HG02571 (cell line): ENCODE measurements around the gene SUV39H1.
A peak's percentile ranks its signal among the peaks of the same experiment; 100 is the strongest.
"Not testable (repeated sequence)": the region's sequence is repeated elsewhere in the genome, so short reads cannot be mapped to it uniquely, and the experiment has no call there.

Experiments
- ATAC-seq: cut with Tn5 transposase; IDR thresholded peaks from one replicate; pipeline ENCODE4 v1.9.1; 2021; ENCODE audit warnings: mild to moderate bottlenecking, moderate library complexity; ENCODE audit not compliant: unreplicated experiment

SUV39H1 gene

GRCh38 chrX:48696301-48696908, at the start of gene SUV39H1:
SUV39H1 (plus strand) TSS chrX:48696734; CDS start chrX:48696785, 51 bp downstream.
- peak; percentile 86 for ATAC-seq

DNA sequence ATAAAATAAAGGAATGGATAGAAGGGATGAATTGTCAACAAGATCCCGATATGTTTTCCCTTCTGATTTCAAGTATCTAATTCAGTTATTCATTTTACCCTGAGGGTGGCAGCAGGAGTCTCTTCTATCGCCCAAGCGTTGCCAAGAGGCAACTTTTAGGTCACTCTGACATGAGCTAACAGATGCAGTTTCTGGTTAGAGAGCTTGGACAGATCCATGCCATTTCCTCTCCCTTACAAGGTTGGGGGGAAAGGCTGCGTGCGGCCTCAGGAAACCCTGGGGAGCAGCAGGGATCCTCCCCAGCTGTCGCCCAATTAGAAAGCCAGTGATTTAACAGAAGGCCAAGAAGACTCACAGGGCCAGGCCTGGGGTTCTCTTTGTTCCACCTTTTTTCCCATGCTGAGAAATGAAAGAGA, 48.2 kb upstream of the SUV39H1 start:
- ATAC-seq, result no peak

DNA sequence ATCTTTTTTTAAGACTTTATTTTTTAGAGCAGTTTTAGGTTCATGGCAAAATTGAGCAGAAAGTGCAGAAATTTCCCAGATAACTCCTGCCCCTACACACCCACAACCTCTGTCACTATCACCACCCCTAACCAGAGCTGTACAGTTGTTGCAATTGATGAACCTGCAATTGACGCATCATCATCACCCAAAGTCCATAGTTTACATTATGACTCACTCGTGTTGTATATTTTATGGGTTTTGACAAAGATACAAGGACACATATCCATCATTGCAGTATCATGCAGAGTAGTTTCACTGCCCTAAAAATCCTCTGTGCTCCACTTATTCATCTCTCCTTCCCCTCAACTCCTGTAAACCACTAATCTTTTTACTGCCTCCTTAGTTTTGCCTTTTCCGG, 47.4 kb upstream of the SUV39H1 start:
- ATAC-seq, result no peak

DNA sequence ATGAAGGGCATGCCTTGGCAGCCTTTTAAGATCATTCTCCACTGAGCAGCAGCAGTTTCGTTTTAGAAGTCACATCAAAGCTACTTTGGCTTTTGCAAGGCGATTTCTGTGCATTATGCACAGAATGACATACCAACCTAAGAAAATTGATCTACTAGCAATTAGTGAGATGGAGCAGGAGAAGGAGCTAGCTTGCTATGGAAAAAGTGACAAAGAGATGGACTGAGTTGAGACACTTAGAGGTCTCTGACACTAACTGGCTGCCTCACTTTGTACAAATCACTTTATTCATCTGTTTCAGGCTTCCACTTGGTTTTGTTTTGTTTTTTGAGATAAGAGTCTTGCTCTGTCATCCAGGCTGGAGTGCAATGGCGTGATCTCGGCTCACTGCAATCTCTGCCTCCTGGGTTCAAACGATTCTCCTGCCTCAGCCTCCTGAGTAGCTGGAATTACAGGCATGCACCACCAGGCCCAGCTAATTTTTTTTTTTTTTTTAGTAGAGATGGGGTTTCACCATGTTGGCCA, 44.4 kb upstream of the SUV39H1 start:
- not testable (repeated sequence) for ATAC-seq

DNA sequence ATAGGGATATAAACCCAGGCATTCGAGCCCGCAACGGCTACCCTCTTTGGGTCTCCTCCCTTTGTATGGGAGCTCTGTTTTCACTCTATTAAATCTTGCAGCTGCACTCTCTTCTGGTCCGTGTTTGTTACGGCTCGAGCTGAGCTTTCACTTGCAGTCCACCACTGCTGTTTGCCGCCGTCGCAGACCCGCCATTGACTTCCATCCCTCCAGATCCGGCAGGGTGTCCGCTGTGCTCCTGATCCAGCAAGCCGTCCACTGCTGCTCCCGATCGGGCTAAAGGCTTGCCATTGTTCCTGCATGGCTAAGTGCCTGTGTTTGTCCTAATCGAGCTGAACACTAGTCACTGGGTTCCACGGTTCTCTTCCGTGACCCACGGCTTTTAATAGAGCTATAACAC, 41.8 kb upstream of the SUV39H1 start:
- ATAC-seq, result not testable (repeated sequence)

DNA sequence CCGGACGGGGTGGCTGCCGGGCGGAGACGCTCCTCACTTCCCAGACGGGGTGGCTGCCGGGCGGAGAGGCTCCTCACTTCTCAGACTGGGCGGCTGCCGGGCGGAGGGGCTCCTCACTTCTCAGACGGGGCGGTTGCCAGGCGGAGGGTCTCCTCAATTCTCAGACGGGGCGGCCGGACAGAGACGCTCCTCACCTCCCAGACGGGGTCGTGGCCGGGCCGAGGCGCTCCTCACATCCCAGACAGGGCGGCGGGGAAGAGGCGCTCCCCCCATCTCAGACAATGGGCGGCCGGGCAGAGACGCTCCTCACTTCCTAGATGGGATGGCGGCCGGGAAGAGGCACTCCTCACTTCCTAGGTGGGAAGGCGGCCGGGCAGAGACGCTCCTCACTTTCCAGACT, 36.8 kb upstream of the SUV39H1 start:
- ATAC-seq, result not testable (repeated sequence)

DNA sequence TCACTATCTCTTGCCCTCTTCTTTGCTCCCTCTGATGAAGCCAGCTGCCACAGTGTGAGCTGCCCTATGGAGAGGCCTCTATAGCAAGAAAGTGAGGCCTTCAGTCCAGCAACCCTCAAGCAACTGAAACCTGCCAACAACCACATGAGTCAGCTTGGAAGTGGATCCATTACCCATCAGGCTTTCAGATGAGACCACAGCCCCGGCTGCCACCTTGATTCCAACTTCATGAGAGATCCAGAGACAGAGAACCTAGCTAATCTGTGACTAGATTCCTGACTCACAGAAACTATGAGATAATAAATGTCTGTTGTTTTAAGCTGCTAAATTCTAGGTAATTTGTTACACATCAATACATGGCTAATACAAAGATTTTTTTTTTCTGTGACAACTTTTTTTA, 33.3 kb upstream of the SUV39H1 start:
- no peak for ATAC-seq

DNA sequence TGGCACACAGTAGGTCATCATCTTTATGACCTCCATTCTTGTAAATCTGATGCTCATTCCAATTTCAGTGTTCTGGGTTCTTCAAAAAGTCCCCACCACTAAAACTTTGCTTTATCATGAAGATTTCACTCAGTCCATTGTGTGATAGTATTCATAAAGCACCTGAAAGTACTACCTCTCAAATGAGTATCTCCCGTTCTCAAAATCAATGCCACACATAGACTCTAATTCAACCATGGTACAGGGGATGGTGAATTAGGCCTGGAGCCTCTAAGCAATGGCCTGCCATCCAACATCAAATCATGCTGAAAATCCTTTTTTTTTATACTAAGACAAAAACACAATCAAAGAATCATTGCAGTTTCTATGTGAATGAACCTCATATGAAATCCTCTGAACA, 32.4 kb upstream of the SUV39H1 start:
- no peak for ATAC-seq

- ATAC-seq, result no peak
These were observed 30.5 kb upstream of the SUV39H1 start for GRCh38 chrX:48665991-48666390.

DNA sequence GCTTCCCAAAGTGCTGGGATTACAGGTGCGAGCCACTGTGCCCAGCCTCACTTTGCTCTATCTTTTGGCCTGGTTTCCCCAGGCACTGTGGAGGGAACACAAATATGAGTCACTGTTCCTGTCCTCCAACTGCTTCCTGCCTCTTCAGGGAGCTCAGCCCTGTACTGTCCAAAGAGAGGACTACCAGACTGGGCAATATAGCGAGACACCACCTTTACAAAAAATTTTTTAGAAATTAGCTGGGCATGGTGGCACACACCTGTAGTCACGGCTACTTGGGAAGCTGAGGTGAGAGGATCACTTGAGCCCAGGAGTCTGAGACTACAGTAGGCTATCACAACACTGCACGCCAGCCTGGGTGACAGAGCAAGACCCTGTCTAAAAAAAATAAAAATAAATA, 29.9 kb upstream of the SUV39H1 start:
- ATAC-seq, result no peak

- ATAC-seq, result no peak
These were observed 29.0 kb upstream of the SUV39H1 start for GRCh38 chrX:48667509-48667908.

DNA sequence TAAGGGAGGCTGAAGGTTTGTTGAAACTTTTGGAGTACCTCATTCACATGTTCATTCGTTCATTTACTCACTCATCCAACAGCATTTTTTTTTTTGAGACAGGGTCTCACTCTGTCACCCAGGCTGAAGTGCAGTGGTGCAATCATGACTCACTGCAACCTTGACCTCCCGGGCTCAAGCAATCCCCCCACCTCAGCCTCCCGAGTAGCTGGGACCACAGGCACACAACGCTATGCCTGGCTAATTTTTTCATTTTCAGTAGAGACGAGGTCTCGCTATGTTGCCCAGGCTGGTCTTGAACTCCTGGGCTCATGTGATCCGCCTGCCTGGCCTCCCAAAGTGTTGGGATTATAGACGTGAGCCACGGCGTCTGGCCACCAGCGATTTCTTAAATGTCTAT, 28.3 kb upstream of the SUV39H1 start:
- not testable (repeated sequence) for ATAC-seq

GRCh38 chrX:48676106-48676892, 20.2 kb upstream of the SUV39H1 start:
- peak; percentile 85 for ATAC-seq

DNA sequence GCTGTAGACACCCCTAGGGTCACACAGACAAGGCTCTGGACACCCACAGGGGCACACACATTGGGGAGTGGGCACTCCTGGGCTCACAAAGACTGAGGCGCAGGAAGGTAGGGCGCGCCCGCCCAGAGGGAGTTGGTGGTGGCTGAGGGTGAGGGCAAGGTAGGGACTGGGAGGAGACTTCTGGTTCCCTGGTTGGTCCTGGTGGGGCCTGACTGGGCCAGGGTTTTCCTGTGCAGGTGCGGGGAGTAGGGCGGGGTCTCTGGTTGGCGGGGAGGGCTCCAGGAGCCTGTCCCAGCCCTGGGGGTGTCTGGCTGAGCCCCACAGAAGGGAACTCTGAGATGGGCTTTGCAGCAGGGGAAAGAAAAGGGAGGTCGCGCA, 19.7 kb upstream of the SUV39H1 start:
- ATAC-seq, result no peak

GRCh38 chrX:48677516-48677915, 19.0 kb upstream of the SUV39H1 start:
- ATAC-seq, result no peak

- ATAC-seq, result not testable (repeated sequence)
These were observed 16.1 kb upstream of the SUV39H1 start for GRCh38 chrX:48680467-48680866.

- ATAC-seq, result not testable (repeated sequence)
These were observed 15.6 kb upstream of the SUV39H1 start for GRCh38 chrX:48680925-48681324.

GRCh38 chrX:48681539-48682183, 14.9 kb upstream of the SUV39H1 start:
- no peak for ATAC-seq

DNA sequence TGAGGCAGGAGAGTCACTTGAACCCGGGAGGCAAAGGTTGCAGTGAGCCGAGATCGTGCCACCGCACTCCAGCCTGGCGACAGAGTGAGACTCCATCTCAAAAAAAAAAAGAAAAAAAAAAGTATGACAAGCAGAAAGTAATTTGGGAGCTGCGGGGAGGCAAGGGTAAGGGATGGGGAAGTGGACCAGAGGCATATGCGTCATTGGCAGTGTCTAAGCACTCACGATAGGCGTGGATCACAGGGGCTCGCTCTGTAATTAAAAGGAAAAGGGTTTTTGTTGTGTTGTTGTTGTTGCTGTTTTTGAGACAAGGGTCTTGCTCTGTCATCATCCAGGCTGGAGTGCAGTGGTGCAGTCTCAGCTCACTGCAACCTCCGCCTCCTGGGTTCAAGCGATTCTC, 13.7 kb upstream of the SUV39H1 start:
- not testable (repeated sequence) for ATAC-seq

GRCh38 chrX:48683411-48683982, 13.0 kb upstream of the SUV39H1 start, which contains the start of gene WAS:
WAS (plus strand) TSS chrX:48683799; CDS start chrX:48683854, 55 bp downstream.
- ATAC-seq, result peak; percentile 59

DNA sequence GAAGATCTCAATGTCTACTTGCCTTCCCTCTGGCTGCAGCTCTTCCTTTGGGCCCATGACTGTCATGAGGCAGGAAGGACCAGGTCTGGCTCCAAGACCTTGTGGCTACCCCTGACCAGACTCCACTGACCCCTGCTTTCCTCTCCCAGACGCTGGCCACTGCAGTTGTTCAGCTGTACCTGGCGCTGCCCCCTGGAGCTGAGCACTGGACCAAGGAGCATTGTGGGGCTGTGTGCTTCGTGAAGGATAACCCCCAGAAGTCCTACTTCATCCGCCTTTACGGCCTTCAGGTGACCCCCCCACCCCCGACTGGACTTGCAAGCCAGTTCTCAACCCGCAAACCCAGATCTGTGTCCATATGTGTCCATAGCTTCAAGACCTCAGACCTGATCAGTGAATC, 12.4 kb upstream of the SUV39H1 start:
- ATAC-seq, result no peak
